HG02884 (cell line): Measurements from ENCODE around the gene SNX8.
"Not testable (repeated sequence)": the region's sequence is repeated elsewhere in the genome, so short reads cannot be mapped to it uniquely, and the experiment has no call there.

Experiments
- ATAC-seq: cut with Tn5 transposase; IDR thresholded peaks from one replicate; pipeline ENCODE4 v1.9.1; 2021; ENCODE audit warnings: mild to moderate bottlenecking, moderate library complexity; ENCODE audit not compliant: unreplicated experiment

The SNX8 gene

GRCh38 chr7:2330493-2330892 is 16.3 kb upstream of the SNX8 start:
- ATAC-seq: no peak

DNA sequence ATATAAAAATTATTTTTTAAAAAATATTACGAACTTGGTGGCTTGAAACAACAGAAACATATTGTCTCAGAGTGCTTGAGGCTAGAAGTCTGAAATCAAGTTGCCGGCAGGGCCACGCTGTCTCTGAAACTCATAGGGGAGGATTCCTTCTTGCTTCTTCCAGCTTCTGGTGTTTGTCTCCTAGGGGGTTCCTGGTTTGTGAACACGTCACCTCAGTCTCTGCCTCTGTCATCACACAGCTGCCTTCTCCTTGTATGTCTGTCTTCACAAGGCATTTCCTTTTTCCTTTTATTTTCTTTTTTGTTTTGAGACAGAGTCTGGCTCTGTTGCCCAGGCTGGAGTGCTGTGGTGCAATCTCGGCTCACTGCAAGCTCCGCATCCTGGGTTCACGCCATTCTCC is 12.7 kb upstream of the SNX8 start:
- no peak for ATAC-seq

DNA sequence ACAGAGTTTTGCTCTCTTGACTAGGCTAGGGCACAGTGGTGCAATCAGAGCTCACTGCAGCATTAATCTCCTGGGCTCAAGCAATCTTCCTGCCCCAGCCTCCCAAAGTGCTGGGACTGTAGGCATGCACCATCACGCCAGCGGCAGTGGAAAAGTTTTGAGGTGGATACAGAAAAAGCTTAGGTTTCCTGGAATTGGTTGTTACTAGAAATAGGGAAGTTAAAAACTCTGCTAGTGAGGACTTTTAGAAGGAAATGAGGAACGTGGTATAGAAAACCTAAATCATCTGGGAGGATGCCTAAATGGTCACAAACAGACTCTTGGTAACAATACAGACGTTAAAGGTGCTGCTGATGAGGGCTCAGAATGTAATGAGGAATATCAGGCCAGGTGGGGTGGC is 10.9 kb upstream of the SNX8 start:
- ATAC-seq: no peak

DNA sequence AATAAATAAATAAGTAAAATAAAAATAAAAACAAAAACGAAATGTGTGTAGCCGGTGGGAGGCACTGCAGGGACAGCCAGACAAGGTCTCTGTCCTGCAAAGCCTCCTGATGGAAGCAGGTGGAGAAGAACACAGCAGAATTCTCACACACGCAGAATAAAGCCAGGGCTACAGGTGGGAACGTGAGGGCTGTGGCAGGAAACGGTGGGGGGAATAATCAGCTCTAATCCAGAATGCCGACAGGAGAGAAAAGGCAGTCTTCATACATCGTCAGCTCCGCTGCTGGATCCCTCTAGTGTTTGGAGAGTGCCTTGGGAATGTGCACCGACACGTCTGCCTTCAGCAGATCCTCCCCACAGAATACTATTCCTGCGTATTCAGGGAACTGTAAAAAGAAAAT is 6.8 kb upstream of the SNX8 start:
- ATAC-seq: no peak

DNA sequence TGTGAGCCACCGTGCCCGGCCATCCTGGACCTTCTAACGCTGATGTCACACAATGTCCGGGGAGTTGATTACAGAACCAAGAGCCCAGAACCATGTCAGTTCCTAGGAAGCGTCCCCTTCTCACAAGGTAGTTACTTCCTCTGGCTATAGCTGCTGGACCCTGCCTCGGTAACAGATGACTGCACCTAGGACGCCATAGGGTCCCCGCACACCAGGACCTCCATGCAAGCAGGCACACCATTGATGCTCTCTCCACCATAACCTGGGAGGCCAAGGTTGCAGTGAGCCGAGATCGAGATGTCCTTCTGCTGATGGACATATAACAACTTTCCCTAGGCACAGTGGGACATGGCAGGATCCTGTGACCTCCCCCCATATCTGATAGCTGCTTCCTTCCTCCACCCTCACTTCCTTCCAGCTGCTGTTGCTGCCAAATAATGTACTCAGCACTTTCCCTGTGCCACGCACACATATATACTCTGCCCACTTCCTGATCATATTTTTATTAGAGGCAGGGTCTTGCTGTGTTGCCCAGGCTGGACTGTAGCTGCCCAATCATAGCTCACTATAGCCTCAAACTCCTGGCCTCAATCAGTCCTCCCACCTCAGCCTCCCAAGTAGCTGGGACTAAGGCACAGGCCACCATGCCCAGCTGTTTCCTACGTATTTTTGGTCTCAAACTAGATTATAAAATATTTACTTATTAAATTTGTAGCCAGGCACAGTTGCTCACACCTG is 3.5 kb upstream of the SNX8 start:
- ATAC-seq: no peak

DNA sequence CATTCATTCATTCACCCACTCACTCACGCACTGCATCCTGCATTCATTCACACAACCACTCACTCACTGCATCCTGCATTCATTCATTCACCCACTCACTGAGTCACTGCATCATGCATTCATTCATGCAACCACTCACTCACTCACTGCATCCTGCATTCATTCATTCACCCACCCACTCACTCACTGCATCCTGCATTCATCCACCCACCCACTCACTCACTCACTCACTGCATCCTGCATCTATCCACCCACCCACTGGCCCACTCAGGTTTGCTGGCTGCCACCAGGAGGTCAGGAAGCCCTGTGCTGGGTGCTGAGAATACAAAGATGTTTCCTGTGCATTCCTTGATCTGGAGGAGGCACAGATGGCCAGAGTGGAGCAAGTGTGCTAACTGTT is 2.3 kb upstream of the SNX8 start:
- no peak for ATAC-seq

- ATAC-seq: no peak
Measured at GRCh38 chr7:2315787-2316186, 1.5 kb upstream of the SNX8 start.

GRCh38 chr7:2314956-2315530 is 802 bp upstream of the SNX8 start:
- ATAC-seq: not testable (repeated sequence)

- no peak for ATAC-seq
Measured at GRCh38 chr7:2313450-2314208, 612 bp downstream of the SNX8 start.

DNA sequence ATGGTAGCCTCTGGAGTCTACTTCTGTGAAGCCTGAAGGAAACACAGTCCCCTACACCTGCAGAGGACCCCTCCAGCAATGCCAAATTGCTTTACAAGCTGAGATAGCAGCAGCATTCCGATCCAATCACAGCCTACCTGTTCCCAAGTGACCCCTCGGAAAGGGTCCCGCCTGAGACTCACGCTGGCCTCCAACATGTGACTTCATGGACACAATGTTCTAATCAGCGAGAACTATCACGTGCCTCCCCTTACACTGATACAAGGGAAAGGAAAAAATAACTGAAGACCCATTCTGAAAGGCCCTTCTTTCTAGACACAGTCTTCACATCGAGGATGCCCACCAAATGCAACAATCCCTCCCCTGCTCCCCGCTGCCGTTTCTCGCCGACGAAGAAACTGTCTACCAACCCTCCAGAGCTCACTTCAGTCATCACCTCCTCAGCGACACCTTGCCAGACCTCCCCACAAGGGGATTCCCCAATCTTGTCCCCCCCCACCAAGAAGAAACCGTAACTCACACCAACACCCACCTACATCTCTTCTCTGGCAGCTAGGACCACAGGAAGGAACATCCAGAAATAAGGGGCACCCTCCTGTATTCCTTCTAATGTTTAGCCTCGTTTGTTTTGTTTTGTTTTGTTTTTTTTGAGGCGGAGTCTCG is 1.8 kb downstream of the SNX8 start:
- ATAC-seq: no peak

DNA sequence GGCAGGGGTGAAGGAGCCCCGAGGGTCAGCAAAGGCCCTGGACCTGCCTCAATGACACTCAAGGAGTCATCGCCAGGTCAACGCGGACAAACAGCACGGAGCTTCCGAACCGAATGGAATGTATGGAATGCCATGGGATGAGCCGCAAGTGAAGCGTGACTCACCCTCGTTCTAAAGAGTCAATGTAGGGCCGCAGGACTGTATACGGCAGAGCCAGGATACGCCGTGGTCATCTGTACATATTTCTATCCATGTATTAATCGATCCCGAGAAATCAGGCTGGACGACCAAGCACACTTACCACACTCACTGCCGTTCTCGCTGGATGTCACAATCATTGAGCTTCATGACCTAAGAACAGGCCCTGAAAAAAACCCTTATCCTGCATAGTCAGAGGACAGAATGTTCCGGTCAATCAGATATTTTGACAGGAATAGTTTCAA is 4.3 kb downstream of the SNX8 start:
- no peak for ATAC-seq

- ATAC-seq: peak; percentile 52
Measured at GRCh38 chr7:2307690-2308107, 6.5 kb downstream of the SNX8 start.

DNA sequence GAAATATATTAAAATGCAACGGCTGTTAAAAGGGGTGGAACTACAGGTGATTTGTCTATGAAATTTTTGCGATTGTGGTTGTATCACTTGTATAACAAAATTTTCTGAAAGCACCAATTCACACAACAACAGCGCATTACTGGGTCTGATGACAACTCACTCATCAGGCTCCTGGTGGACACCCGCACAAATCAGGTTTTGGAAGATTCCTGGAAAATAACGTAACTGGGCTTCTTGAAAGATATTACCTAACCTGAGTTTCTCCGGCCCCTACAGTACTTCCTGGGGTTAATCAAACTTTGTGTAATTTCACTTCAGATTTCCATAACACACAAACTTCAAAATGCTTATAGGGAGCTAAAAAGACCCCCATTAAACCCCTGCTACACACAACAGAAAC is 7.6 kb downstream of the SNX8 start:
- ATAC-seq: no peak

DNA sequence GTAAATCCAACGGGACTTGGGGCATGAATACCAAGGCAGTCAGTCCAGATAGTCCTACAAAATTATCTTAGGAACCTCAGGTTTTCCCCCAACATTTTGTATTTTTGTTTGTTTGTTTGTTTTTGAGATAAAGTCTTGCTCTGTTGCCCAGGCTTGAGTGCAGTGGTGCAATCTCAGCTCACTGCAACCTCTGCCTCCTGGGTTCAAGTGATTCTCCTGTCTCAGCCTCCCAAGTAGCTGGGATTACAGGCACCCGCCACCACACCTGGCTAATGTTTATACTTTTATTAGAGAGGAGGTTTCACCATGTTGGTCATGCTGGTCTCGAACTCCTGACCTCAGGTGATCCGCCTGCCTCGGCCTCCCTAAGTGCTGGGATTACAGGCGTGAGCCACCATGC is 9.0 kb downstream of the SNX8 start:
- ATAC-seq: not testable (repeated sequence)

DNA sequence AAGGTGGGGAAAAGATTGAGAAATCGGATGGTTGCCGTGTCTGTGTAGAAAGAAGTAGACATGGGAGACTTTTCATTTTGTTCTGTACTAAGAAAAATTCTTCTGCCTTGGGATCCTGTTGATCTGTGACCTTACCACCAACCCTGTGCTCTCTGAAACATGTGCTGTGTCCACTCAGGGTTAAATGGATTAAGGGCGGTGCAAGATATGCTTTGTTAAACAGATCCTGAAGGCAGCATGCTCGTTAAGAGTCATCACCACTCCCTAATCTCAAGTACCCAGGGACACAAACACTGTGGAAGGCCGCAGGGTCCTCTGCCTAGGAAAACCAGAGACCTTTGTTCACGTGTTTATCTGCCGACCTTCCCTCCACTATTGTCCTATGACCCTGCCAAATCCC is 10.7 kb downstream of the SNX8 start:
- not testable (repeated sequence) for ATAC-seq

- not testable (repeated sequence) for ATAC-seq
Measured at GRCh38 chr7:2302743-2303397, 11.4 kb downstream of the SNX8 start.

DNA sequence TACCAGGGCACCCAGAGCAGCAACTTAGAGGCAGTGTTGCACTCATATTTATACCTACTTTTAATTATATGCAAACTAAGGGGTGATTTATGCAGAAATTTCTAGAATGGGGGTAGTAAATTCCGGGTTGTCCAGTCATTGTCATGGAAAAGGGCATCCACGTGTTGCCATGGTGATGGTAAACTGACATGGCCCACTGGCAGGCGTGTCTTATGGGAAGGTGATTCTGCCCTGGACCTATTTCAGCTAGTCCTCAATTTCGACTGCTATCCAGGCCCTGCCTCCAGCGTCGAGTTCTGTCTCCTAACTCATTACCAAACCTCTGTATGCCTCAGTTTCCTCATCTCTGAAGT is 12.8 kb downstream of the SNX8 start:
- no peak for ATAC-seq

DNA sequence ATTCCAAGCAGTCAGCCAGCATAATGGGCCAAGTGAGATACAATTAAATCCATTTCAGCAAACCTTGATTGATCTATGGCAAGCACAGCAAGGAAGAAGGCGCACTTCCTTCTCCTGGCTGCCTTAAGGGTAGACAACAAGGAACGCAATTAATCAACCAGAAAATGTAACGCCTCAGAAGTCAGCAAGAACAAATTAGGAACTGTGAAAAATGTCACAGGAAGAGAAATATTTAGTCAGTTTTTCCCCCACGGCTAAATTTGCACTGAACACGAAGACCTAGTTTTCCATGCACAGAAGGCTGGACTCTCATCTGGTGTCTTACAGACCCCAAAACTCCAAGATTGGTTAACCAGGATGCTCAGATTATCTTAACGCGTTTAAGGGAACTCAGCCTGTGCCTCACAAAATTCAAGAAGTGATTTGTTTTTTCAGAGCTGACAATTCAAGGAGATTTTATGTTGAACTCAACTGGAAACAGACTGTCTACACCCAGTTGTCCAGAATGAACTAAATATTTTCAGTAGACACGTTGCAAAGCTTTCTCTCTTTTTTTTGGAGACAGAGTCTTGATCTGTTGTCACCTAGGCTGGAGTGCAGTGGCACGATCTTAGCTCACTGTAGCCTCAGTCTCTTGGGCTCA is 14.2 kb downstream of the SNX8 start:
- ATAC-seq: no peak

DNA sequence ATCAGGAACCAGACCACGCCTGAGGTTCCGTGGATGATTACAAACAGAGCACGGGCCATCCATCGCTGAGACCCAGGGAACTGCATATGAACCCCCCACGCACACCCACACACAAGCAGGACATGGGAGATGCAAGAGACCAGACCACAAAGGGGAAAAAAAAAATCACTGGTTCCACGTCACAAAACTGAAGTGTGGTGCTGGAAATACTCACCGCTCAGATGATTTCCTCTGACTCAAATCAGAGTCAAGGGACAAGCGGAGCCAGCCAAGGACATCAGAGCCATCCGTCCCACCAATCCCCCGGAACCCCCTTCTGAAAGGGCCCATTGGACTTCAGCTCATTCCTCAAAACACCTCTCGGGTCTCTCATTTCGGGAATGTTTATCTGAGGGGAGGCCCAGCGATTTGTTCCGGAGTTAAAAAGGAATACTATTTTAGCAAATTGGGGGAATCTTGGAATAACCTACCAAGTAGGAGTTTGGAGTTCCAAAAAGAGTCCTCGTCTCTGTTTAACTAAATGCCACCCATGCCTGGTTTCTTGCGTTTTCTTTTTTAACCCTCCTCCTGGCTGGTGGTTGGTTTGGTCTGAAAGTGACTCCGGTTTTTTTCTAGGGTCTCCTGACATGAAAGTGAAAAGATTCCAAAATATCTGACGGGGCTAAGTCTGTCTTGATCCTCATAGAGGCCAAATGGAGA is 15.0 kb downstream of the SNX8 start:
- ATAC-seq: peak; percentile 52

GRCh38 chr7:2296832-2297231 is 17.4 kb downstream of the SNX8 start:
- ATAC-seq: no peak
